Medulla oblongata (tissue), 1 donor: ENCODE results near the gene SLC22A13.
"Not testable (repeated sequence)": the region's sequence is repeated elsewhere in the genome, so short reads cannot be mapped to it uniquely, and the experiment has no call there.

Experiments
- DNase-seq: peaks from one replicate; pipeline ENCODE4 v3.0.0-alpha.2; 2015; ENCODE audit errors: extremely low spot score

Gene SLC22A13, protein sequence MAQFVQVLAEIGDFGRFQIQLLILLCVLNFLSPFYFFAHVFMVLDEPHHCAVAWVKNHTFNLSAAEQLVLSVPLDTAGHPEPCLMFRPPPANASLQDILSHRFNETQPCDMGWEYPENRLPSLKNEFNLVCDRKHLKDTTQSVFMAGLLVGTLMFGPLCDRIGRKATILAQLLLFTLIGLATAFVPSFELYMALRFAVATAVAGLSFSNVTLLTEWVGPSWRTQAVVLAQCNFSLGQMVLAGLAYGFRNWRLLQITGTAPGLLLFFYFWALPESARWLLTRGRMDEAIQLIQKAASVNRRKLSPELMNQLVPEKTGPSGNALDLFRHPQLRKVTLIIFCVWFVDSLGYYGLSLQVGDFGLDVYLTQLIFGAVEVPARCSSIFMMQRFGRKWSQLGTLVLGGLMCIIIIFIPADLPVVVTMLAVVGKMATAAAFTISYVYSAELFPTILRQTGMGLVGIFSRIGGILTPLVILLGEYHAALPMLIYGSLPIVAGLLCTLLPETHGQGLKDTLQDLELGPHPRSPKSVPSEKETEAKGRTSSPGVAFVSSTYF

DNA sequence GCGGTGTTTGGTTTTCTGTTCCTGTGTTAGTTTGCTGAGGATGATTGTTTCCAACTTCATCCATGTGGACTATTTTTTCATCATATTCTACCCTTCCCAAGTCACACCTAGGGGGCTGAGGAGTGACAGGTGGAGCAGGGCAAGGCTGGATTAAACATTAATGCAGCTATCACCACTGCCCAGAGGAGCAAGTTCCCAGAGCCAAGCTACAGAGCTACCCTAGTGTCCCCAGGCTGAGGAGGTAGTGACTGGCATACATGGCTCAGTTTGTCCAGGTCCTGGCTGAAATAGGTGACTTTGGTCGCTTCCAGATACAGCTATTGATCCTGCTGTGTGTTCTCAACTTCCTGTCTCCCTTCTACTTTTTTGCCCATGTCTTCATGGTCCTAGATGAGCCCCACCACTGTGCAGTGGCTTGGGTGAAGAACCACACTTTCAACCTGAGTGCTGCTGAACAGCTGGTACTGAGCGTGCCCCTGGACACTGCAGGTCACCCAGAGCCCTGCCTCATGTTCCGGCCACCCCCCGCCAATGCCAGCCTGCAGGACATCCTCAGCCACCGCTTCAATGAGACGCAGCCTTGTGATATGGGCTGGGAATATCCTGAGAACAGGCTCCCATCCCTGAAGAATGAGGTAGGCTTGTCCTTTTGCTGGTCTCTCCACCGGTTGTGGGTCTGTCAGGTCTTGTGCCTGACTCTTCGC lies at the start of gene SLC22A13:
Gene SLC22A13 (plus strand): TSS at position 209 of the 704 bp plus-strand sequence. CDS start 49 bp downstream, at position 258.
- DNase-seq = no peak

- DNase-seq = no peak
Measured at GRCh38 chr3:38219609-38220197, 45.9 kb upstream of the SLC22A13 start.

- DNase-seq = no peak
Measured at GRCh38 chr3:38221005-38221404, 44.6 kb upstream of the SLC22A13 start.

DNA sequence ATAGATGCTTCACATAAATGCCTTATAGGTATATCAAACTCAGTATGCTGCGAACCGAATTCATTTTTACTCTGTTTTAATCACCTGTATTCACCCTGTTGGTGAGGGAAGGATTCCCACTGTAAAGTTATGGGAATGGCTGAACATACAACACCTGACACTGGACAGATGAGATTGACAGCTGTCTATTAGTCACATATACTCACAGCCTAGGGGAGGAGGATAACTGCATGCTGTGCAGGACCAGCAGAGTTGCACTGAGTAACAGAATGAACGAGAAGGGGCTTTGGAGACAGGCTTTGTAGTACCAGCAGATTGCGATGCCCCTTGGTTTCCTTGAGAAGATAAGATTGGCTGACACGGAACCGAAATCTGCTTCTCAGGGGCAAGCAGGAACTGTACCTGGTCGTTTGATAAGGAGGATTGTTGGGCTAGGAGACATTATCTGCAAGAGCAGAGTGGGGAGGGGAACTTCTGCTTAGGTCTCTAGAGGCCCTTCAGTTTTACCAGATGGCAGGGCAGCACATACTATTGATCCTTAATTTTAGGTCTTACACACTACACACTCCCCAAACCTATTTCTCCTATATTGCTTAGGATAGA lies 43.5 kb upstream of the SLC22A13 start:
- DNase-seq = no peak

DNA sequence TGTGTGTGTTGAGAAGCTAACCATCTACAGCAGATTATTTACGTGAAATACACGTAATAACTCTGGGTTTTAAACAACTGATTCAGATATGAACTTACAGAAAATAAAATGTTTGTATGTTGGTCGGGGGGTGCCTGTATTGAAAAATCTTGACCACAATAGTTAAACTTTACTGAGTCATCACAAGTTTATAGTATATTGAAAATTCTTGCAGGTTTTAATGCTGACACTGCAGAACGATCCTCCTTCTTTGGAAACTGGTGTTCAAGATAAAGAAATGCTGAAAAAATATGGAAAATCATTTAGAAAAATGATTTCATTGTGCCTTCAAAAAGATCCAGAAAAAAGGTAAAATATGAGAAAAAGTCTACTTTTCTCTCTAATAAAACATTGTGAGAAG lies 41.3 kb upstream of the SLC22A13 start:
- DNase-seq = no peak

DNA sequence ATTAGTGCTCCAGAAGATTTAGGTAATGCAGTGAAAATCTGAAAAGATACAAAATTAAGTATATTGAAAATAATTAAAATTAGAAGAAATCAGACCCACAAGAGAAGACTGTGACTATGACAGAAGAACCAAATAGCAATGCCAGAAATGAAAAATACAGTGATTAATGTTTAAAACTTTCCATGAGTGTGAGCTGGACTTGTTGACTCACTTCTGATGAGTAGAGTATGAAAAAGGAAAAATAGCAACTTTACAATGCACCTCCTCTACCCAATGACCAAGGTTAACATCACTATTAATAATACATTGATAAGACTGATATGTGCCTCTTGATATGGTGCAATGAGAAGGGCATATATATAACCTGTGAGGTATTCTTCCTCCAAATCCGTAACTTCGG lies 39.3 kb upstream of the SLC22A13 start:
- DNase-seq = no peak

DNA sequence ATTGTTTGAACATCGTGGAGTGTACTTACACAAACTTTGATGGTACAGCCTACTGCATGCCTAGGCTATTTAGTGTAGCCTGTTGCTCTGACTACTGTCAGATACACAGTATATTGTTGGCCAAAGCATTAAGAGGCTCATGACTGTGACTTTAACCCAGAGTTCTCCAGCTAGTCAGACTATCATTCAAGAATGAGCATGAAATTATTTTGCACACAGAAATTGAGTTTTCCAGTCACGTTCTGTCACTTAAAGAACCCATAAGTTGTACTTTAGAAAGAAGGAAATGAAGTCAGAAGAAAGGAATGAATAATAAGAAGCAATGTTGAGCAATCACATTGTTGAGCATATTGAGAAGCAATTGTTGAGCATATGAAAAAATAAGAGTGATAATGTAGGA lies 37.6 kb upstream of the SLC22A13 start:
- no peak for DNase-seq

DNA sequence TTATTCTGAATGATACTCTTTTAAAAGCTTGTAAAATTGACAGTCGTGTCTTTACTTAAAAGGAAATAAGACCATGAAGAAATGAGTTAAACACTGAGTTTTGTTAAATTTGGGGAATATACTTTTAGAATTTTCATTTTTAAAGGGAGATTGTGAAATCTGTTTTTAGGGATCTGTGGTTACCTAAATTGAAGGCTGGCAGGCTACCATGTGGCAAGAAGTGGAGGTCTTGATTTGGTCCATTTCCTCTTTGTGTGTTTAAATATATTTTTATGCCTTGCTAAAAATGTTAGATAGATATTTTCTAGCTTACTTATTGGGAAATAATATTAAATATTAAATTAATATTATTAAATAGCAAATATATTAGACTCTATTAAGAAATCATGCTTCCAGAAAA lies 36.6 kb upstream of the SLC22A13 start:
- DNase-seq = no peak

GRCh38 chr3:38232701-38233100 lies 32.9 kb upstream of the SLC22A13 start:
- DNase-seq = no peak

DNA sequence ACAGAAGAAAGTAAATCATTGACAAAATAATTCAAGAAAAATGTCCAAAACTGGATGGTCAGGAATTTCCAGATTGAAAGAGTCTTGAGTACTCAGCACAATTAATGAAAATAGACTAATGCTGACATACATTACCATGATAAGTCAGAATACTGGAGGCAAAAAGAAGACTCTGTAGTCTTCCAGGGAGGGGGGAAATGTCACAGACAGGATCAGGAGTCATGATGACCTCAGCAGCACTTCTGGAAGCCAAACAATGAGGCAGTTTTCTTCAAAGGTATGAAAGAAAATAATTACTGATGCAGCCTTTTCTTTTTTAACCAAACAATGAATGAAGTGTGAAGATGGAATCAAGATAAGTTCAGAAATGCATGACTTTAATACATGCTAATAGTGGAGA lies 30.1 kb upstream of the SLC22A13 start:
- DNase-seq = no peak

GRCh38 chr3:38238416-38239008 lies 27.1 kb upstream of the SLC22A13 start:
- DNase-seq = no peak

DNA sequence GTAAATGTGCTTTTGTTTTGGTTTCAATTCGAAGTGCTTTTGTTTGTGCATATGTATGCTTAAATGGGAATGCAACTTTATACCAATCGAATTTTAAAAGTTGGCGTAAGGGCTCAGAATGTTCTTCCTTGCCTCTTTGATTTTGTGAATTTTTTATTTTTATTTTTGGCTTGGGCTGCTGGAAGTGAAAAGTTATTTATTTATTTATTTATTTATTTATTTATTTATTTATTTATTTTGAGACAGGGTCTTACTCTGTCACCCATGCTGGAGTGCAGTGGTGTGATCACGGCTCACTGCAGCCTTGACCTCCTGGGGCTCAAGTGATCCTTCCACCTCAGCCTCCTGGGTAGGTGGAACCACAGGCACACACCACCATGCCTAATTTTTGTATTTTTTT lies 22.8 kb upstream of the SLC22A13 start:
- not testable (repeated sequence) for DNase-seq

DNA sequence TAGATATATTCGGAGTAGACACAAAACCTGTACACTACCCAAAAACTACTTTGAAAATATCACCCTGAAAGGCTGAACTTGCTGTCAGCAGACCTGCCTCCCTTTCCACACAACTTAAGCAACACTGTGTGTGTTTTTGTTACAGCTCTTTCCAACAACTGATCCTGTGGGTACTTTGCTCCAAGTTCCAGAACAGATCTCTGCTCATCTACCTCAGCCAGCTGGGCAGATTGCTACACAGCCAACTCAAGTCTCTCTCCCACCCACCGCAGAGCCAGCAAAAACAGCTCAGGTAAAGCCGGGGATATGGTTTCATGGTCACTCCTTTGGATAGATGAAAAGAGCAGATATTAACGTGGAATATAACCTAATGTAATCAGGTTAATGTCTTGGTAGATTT lies 19.7 kb upstream of the SLC22A13 start:
- DNase-seq = no peak

DNA sequence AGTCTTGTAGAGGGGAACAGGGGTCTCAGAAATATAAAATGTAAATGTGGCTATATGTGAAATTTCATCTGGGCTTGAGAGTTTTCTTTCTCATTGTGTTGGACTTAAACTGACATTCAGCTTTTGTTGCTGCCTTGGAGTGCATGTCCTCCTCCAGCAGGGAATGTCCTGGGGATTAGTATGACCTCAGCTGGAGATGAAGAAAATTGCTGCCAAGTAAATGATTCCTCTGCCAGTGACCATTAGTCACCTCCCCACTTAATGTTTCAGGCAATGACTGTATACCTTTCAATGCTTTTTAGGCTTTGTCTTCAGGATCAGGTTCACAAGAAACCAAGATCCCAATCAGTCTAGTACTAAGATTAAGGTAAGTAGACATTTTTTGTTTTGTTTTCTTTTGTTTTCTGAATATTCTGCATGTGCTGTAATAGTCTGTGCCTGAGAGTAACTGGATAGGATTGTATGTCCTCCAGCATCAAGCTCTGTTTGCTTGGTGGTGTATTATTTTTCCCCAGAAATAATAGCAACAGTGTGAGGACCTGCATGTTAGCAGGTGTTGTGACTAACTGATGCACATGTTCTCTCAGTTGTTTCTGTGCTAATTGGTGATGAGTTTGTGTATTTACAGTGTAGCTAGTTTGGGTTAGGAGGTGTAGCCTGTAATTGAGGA lies 18.1 kb upstream of the SLC22A13 start:
- peak; percentile 64 for DNase-seq

GRCh38 chr3:38250198-38250597 lies 15.4 kb upstream of the SLC22A13 start:
- DNase-seq = no peak

- no peak for DNase-seq
Measured at GRCh38 chr3:38251197-38251596, 14.4 kb upstream of the SLC22A13 start.

DNA sequence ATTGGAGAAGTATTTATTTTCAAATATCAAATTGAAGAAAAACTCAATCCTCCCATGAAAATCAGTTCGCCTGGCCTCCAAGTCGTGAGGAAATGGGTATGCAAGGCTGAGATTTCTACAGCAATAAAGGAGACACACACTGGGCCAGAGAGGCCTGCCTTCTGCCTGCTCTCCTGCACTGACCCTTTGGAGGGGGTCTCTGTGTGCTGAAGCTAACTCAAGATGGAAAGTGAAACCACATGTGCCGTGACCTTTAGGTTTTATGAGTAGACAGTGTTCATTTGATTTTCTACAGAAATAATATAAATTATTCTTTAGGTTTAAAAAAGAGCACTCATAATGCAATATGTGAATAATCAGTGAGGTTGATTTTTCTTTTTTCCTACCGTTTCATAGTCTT lies 11.9 kb upstream of the SLC22A13 start:
- no peak for DNase-seq

DNA sequence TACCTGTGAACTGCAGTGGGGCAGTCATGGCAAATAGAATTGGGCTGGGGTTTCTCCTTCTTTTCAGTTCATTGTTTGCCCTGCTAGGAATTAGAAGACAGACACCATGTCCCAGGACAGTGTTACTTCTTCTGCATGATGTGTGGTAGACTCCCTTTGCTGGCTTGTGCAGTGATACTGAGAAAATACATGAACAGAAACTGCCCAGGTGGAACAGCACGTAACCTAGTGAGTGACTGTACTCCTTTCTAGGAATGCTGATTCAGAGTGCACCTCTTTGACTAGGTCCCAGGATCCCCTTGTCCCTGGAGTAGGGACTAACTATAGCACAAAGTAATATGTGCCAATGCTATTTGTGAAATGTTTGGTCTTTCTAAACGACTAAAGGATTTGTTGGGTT lies 10.7 kb upstream of the SLC22A13 start:
- DNase-seq = no peak

DNA sequence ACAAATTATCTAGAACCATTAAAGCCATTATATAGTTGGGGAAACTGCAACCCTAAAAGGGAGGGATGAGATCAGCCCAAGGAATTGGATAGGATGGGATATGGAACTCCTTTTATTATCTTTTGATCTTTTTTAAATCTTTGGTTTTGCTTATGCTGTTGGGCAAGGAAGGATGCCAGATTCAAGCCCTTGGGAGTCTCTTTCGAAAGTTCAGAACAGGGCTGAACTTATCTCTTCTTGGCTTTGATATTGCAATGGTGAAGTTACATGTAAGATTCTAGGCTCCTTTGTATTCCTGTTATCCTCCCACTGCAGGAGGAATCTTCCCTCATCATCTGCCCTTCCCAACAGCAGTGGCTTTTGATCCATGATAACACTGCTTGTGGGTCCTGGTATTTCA lies 10.0 kb upstream of the SLC22A13 start:
- DNase-seq = no peak

GRCh38 chr3:38257583-38257982 lies 8.0 kb upstream of the SLC22A13 start:
- DNase-seq = no peak

- no peak for DNase-seq
Measured at GRCh38 chr3:38260474-38260873, 5.1 kb upstream of the SLC22A13 start.
